H1 (cell line): ENCODE measurements around the gene NXNL2. TPM values are rescaled to one million over a fixed set of nuclear protein-coding genes. Genes with fewer than 3 reads are reported as not detected.

Source experiments
- ATF3 ChIP-seq: IDR thresholded peaks from 2 replicates; pipeline ENCODE4 v1.6.1; 2011; ENCODE audit warnings: low read depth, mild to moderate bottlenecking, low read length; ENCODE audit not compliant: insufficient read depth
- CHD7 ChIP-seq: fragments of 300-600 bp; sonication (generic); IDR thresholded peaks from 2 replicates; pipeline ENCODE4 v1.7.1; 2012; ENCODE audit warnings: low read length, moderate library complexity, mild to moderate bottlenecking, inconsistent platforms; ENCODE audit not compliant: insufficient replicate concordance
- CTBP2 ChIP-seq: IDR thresholded peaks from 2 replicates; pipeline ENCODE4 v1.7.0; 2011; ENCODE audit warnings: borderline replicate concordance, mild to moderate bottlenecking, moderate library complexity, mixed read lengths, low read length; ENCODE audit not compliant: insufficient read depth, insufficient read length
- EGR1 ChIP-seq: IDR thresholded peaks from 2 replicates; pipeline ENCODE4 v1.6.1; 2011; ENCODE audit warnings: low read depth, low read length, borderline replicate concordance
- GTF2F1 ChIP-seq: IDR thresholded peaks from 2 replicates; pipeline ENCODE4 v1.6.1; 2012; ENCODE audit warnings: low read depth, low read length, improper control_type of control experiment, borderline replicate concordance
- NRF1 ChIP-seq: IDR thresholded peaks from 2 replicates; pipeline ENCODE4 v1.6.1; 2011; ENCODE audit warnings: mild to moderate bottlenecking, low read depth, low read length, improper control_type of control experiment
- POU5F1 ChIP-seq: IDR thresholded peaks from 2 replicates; pipeline ENCODE4 v1.6.1; 2011; ENCODE audit warnings: low read depth, mild to moderate bottlenecking, low read length, moderate library complexity
- RFX5 ChIP-seq: IDR thresholded peaks from 2 replicates; pipeline ENCODE4 v1.6.1; 2011; ENCODE audit warnings: low read depth, low read length, improper control_type of control experiment, borderline replicate concordance
- RXRA ChIP-seq: IDR thresholded peaks from 2 replicates; pipeline ENCODE4 v1.6.1; 2011; ENCODE audit warnings: low read depth, mild to moderate bottlenecking, low read length, moderate library complexity; ENCODE audit not compliant: insufficient read depth
- SP2 ChIP-seq: IDR thresholded peaks from 2 replicates; pipeline ENCODE4 v1.6.1; 2012; ENCODE audit warnings: mild to moderate bottlenecking, low read length, inconsistent platforms
- polyA plus RNA-seq, 7 experiments: library from polyadenylated mRNA; depleted of rRNA in 3 of 7; stranded (reverse) in 5 of 7; unstranded in 2 of 7; fragments of >200 nt in 5 of 7; fragments of 200-250 nt in 2 of 7; gene quantifications; 1 replicate in 5 of 7; 2 replicates in 1 of 7; 4 replicates in 1 of 7; pipeline versions ENCODE4 v1.2.1 to v1.2.3, GENCODE V29; 2011 to 2013; ENCODE audit warnings: missing spikeins in 2 of 7, mixed read lengths in 2 of 7
- total RNA-seq: library from RNA; stranded (reverse); fragmentation: NEBNext Ultra II Directional; extraction: Animal tissue kit (Norgen Biotek cat#: 25700); gene quantifications from 2 replicates; pipeline ENCODE4 v1.2.1, GENCODE V29; 2021

The NXNL2 gene
- total and polyA plus RNA-seq, 2 of the 8 experiments (the other 6 are each of a cell fraction or from before 2014, with no cell fraction given): 1.9 to 2.6 TPM

GRCh38 chr9:88531920-88532698 lies 2.9 kb upstream of the NXNL2 start (continued):
- TF ChIP-seq CHD7 (no peak), RFX5 (no peak), POU5F1 (no peak), EGR1 (no peak), RXRA (no peak), CTBP2 (no peak), NRF1 (no peak), SP2 (no peak), GTF2F1 (no peak), ATF3 (no peak)
